Activated B cell treated with CpG ODN at 0.5 μM for 24 hours (primary cell): ENCODE measurements around the gene ARRB2. TPM values are rescaled to one million over a fixed set of nuclear protein-coding genes. Genes with fewer than 3 reads are reported as not detected.
A peak's percentile ranks its signal among the peaks of the same experiment; 100 is the strongest.

Source experiments
- ATAC-seq: fragments of 200-7000 bp; cut with Tn5 transposase; one replicate; pipeline ENCODE4 v1.10.0; 2021; ENCODE audit warnings: low read depth, mild to moderate bottlenecking, moderate library complexity
- CTCF ChIA-PET: fragments of 350-600 bp; sonication (Branson Sonifier 250); formaldehyde crosslinking; loops from one replicate; lab custom pipeline; 2021; ENCODE audit warnings: antibody characterized with exemption; lab: Charles Lee
- POLR2A ChIA-PET: fragments of 350-600 bp; sonication (Branson Sonifier 250); formaldehyde crosslinking; loops from one replicate; lab custom pipeline; 2021; ENCODE audit warnings: antibody characterized with exemption; lab: Charles Lee
- DNase-seq: peaks from one replicate; pipeline ENCODE4 v3.0.0; 2022
- H3K27ac Mint-ChIP-seq: one replicate; pipeline ENCODE4 v1.8.0; 2020; ENCODE audit warnings: mixed read lengths
- H3K27me3 Mint-ChIP-seq: one replicate; pipeline ENCODE4 v1.8.0; 2021; ENCODE audit warnings: mixed read lengths
- H3K36me3 Mint-ChIP-seq: one replicate; pipeline ENCODE4 v1.8.0; 2021; ENCODE audit warnings: low read depth, mixed read lengths
- H3K4me1 Mint-ChIP-seq: one replicate; pipeline ENCODE4 v1.8.0; 2021; ENCODE audit warnings: mixed read lengths
- H3K4me3 Mint-ChIP-seq: one replicate; pipeline ENCODE4 v1.8.0; 2020; ENCODE audit warnings: mild to moderate bottlenecking, mixed read lengths
- H3K9me3 Mint-ChIP-seq: one replicate; pipeline ENCODE4 v1.8.0; 2020; ENCODE audit warnings: mixed read lengths
- CTCF ChIP-seq: fragments of 200-600 bp; IDR thresholded peaks from one replicate; pipeline ENCODE4 v1.8.0; 2022; ENCODE audit warnings: antibody characterized with exemption, mild to moderate bottlenecking
- intact Hi-C: fragments of 100-400 bp; cut with micrococcal nuclease; formaldehyde crosslinking; loops from one replicate; pipeline ENCODE4 v1.15.1; 2024
- total RNA-seq: library from RNA; stranded (reverse); gene quantifications from 2 replicates; pipeline ENCODE4 v1.2.3, GENCODE V29; 2022

ARRB2 gene
- 45.1 and 52.0 TPM in 2 replicates for total RNA-seq

GRCh38 chr17:4709794-4710692 lies at the start of gene ARRB2:
TSS of gene ARRB2 (plus strand) at chr17:4710632. CDS start at chr17:4710722, 90 bp downstream.
- ATAC-seq (peak; percentile 87), DNase-seq (peak; percentile 93)
- Mint-ChIP-seq H3K4me1 (peaks cover 43% of the 10 kb centered on the region), H3K36me3 (peaks cover 5% of the 10 kb centered on the region), H3K9me3 (no peaks in the 10 kb centered on the region), H3K4me3 (peak within 1 kb of the TSS; percentile 86), H3K27me3 (no peaks in the 10 kb centered on the region), H3K27ac (peak within 1 kb of the TSS; percentile 83)
- POLR2A ChIA-PET: interaction anchor here (0.6 to 3.2 kb wide), 13 partner anchors 12 to 259 kb away, joined by 3 to 17 read pairs (median 6); partner anchors contain the start of genes C17orf107, GLTPD2, MED11 and PFN1
- intact Hi-C loops: loop anchor here (1.0 to 5.0 kb wide), 13 partner anchors 21 to 776 kb away; partner anchors contain the start of genes CHRNE, DERL2, MED11 and MINK1
- TF ChIP-seq CTCF: peak; percentile 27
- CTCF ChIA-PET: interaction anchor here (0.8 to 1.6 kb wide), 9 partner anchors 21 to 199 kb away, joined by 3 to 12 read pairs (median 4); partner anchors contain the start of genes C17orf107 and MED11

GRCh38 chr17:4663711-4664110 lies 46.7 kb upstream of the ARRB2 start:
- TF ChIP-seq CTCF: no peak
- ChIA-PET CTCF (interaction anchor here (0.6 kb wide), 1 partner anchor 118 kb away, joined by 3 read pairs; no protein-coding TSS in a partner anchor), POLR2A (no interaction called here)
- Mint-ChIP-seq H3K36me3 (no peaks in the 10 kb centered on the region), H3K9me3 (no peaks in the 10 kb centered on the region), H3K27ac (no peak overlapping the region), H3K4me1 (no peaks in the 10 kb centered on the region), H3K27me3 (peaks cover 10% of the 10 kb centered on the region), H3K4me3 (no peak overlapping the region)
- ATAC-seq (no peak), DNase-seq (no peak)
- intact Hi-C loops: no loop called here

DNA sequence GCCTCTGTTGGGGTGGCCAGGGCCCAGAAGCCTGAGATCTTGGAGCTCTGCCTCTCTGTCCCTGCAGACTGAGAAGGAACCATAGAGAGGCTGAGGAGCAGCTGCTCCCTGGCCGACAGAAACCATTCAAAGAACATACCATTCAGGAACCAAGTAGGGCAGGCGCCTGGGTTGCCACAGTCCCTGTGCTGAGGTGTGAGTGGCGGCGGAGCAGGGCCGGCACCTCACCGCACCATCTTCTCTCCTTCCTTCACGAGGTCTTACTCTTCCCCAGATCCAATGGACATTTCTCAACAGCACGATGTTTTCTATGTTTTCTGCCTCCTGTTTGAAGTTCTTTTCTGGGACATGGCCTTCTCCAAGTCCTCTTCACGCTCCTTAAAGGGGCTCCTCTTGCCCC lies 46.2 kb upstream of the ARRB2 start:
- Mint-ChIP-seq H3K9me3 (no peaks in the 10 kb centered on the region), H3K27me3 (peaks cover 8% of the 10 kb centered on the region), H3K27ac (no peak overlapping the region), H3K36me3 (no peaks in the 10 kb centered on the region), H3K4me3 (no peak overlapping the region), H3K4me1 (no peaks in the 10 kb centered on the region)
- no peak for TF ChIP-seq CTCF
- DNase-seq: no peak
- intact Hi-C loops: no loop called here
- CTCF ChIA-PET: no interaction called here
- POLR2A ChIA-PET: no interaction called here
- ATAC-seq: no peak

- ATAC-seq (no peak), DNase-seq (no peak)
- H3K9me3 Mint-ChIP-seq: no peaks in the 10 kb centered on the region
- peaks cover 6% of the 10 kb centered on the region for H3K27me3 Mint-ChIP-seq
- peaks cover 3% of the 10 kb centered on the region for H3K36me3 Mint-ChIP-seq
- CTCF ChIA-PET: no interaction called here
- POLR2A ChIA-PET: no interaction called here
- no peak overlapping the region for H3K4me3 Mint-ChIP-seq
- TF ChIP-seq CTCF: no peak
- H3K4me1 Mint-ChIP-seq: no peaks in the 10 kb centered on the region
- intact Hi-C loops: no loop called here
- H3K27ac Mint-ChIP-seq: no peak overlapping the region
Measured at GRCh38 chr17:4665027-4665426, 45.4 kb upstream of the ARRB2 start.

GRCh38 chr17:4666296-4666695 lies 44.1 kb upstream of the ARRB2 start:
- no peak overlapping the region for H3K27ac Mint-ChIP-seq
- no peak overlapping the region for H3K4me3 Mint-ChIP-seq
- no peak for ATAC-seq
- no peaks in the 10 kb centered on the region for H3K9me3 Mint-ChIP-seq
- no peak for TF ChIP-seq CTCF
- DNase-seq: no peak
- H3K36me3 Mint-ChIP-seq: peaks cover 13% of the 10 kb centered on the region
- ChIA-PET CTCF (no interaction called here), POLR2A (no interaction called here)
- H3K4me1 Mint-ChIP-seq: no peaks in the 10 kb centered on the region
- H3K27me3 Mint-ChIP-seq: peaks cover 6% of the 10 kb centered on the region
- intact Hi-C loops: no loop called here
